Activated CD8-positive, alpha-beta memory T cell treated with anti-CD3 and anti-CD28 coated beads, Interleukin-2, amount 50 U/mL, for 24 hours (primary cell): ENCODE results near the gene VSX1.

Experiments used
- DNase-seq: peaks from one replicate; pipeline ENCODE4 v3.0.0-alpha.2; 2020; ENCODE audit errors: extremely low read depth

Gene VSX1

DNA sequence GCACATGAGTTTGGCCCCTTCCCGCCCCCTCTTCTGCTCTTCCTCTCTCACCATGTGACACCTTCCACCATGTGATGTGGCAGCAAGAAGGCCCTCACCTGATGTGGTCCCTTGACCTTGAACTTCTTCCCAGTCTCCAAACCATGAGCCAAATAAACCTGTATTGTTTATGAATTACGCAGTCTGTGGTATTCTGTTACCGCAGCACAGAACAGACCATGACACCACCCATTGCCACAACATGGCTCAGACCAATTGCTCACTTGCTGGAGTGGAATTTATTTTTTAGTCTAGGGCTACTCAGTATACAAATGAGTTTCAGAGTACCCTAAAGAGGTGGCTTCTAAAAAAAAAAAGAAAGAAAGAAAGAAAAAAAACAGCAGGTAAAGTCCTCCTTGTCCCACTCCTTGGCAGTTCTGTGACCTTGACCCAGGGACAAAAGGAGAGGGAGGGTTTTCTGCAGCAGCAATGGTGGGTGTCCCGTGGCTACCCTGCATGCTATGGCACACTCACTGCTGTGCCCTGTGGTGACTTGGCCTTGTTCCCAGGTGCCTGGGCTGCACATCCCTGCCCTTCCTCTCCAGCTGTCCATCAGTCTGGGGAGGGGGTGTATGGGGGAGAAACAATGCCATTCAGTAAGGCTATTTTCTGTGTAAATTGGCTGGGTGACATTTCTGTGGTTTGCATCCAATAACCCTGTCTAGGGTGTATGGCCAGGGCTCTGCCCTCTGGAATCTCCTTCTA is 5.4 kb upstream of the VSX1 start:
- no peak for DNase-seq

GRCh38 chr20:25085756-25086495 is 4.0 kb upstream of the VSX1 start:
- no peak for DNase-seq

GRCh38 chr20:25084626-25085187 is 2.8 kb upstream of the VSX1 start:
- DNase-seq: no peak

- DNase-seq: no peak
These were observed 2.1 kb upstream of the VSX1 start for GRCh38 chr20:25083773-25084625.

DNA sequence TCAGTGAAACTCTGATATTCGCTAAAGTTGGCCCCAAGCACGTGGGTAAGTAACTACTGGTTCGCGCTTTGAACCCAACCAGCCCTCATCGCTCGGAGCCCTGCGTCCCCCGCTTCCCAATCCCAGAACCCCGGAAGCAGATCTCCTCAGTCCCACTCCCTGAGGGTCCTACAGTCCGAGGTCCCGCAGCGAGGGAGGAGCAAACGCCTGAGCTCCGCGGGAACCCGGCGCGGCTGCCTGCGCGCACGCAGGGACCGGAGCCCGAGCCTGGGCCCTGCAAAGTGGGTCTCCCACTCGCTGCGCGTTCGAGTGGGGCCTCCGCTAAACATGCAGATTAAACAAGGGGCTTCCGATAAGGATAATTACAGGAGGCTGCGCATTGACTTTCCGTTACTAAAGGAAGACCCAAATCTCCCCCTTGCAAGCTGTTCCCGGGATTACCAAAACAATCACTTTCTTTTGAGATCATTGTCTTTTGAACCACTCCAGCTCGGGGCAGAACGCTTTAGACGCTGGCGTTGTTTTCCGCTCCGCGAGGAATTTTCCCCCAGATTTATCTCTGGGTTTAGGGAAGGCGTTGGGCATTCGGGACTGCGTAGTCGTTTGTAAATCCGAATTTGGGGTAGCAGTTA is 1.3 kb upstream of the VSX1 start:
- DNase-seq: no peak

- no peak for DNase-seq
These were observed 545 bp upstream of the VSX1 start for GRCh38 chr20:25082498-25082873.

DNA sequence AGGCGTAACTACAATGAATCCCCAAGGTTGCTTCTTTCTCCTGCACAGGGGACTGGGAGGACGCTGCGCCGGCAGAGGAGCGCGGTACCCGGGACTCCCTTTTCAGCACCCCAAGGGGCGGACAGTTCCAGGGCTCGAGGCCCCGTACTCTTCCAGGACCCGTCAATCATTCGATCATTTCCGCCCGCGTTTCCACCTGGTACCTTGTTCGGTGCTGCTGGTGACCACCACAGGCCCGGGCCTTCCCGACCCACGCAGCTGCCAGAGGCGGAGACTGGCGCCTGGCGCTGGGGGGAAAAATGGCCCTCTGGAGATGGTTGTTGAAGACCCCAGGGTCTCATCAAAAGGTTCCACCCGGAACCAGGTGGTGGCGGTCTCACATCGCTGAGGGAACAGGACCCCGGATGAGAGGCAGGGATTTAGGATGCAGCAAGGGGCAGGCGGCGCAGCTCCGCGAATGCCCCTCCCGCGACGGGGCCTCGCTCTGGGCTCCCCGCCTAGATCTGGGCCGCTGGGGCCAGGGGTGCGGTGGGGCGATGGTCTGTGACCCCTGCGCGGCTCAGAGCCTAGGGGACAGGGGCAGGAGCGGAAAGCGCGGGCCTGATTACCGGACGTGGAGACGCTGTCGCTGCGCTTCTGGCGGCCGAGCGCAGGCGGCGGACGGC is 744 bp downstream of the VSX1 start:
- no peak for DNase-seq

DNA sequence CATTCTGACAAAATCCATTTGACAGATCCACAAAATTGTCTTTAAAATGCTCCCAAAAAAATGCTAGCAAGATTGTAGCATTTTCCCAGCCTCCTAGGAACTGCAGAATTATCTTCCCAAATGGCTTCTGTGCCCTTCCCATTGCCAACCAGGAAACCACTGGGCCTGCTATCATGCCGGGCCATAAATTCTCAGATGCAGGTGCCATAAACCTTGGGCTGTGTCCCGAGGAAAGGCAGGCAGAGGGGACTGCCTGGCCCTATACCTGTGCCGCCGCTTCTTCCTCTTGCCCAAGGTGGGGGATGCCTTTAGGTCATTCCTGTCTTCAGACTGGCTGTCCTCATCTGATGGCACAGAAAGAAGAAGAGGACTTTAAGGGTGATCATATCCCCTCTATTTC is 2.8 kb downstream of the VSX1 start:
- DNase-seq: no peak

GRCh38 chr20:25078662-25079061 is 3.3 kb downstream of the VSX1 start:
- no peak for DNase-seq

GRCh38 chr20:25077610-25078169 is 4.3 kb downstream of the VSX1 start:
- DNase-seq: no peak

DNA sequence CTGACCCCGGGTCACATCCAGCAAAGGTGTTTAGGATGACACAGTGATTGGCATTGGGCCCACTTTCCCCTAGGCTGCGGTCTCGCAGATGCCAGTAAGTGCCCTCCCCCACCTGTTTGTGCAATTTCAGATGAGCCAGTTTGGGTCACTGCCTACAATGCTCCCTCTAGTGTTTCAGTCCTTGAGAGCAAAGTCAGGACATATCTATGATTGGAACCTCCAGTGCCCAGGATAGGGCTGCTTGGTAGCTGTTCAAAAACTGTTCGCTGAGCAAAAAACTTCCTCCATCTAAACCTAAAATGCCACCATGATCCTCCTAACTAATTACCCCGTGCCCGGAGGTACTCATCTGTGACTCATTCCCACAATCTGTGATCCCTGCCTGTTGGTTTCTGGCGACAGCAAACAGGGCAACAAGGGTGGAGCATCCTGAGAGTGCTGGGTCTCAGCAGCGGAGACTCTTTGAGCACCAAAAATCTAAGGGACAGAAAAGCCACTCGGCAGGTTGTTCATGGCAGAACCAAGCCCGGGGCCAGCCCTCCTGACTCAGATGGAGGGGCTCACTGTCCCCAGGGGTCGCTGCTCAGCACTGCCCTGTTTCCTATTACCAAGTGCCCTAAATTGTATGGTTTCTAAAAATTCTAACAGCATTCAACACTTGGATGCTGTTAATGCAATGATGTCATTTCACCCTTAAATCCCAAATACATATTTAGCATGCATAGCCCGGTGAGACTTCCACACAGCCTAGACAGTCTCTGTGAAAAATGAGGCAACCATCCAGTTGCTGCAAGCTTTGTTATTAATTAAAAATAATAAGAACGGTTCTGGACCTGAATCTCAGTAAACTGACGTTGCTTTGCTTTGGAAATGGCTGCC is 5.0 kb downstream of the VSX1 start:
- no peak for DNase-seq

- no peak for DNase-seq
These were observed 5.7 kb downstream of the VSX1 start for GRCh38 chr20:25076201-25076600.

- no peak for DNase-seq
These were observed 8.4 kb downstream of the VSX1 start for GRCh38 chr20:25073544-25073943.

DNA sequence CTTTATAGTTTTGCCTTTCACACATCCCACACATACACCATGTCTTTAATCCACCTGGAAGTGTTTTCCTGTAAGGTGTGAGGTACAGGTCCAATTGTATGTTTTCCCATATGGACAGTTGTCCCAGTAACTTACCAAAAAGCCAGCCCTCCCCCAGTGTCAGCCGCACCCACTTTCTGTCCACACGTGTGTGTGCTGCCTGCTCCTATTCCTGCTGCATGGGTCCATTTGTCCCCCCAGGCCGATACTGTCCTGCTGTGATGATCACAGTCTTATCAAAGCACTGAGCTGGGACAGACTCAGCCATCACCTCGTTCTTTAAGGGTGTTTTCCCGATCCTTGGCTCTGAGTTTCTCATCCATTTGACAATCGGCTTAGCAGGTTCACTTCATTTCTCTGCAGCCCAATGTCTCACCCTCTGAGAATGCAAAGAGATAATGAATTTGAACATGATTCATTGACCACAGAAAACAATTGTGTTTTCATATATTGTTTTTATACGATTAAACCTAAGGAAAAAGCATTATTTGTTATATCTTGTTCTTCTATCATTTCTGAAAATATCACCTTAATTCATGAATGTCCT is 9.6 kb downstream of the VSX1 start:
- no peak for DNase-seq

GRCh38 chr20:25071734-25072133 is 10.2 kb downstream of the VSX1 start:
- DNase-seq: no peak

GRCh38 chr20:25070821-25071473 is 11.0 kb downstream of the VSX1 start:
- no peak for DNase-seq

DNA sequence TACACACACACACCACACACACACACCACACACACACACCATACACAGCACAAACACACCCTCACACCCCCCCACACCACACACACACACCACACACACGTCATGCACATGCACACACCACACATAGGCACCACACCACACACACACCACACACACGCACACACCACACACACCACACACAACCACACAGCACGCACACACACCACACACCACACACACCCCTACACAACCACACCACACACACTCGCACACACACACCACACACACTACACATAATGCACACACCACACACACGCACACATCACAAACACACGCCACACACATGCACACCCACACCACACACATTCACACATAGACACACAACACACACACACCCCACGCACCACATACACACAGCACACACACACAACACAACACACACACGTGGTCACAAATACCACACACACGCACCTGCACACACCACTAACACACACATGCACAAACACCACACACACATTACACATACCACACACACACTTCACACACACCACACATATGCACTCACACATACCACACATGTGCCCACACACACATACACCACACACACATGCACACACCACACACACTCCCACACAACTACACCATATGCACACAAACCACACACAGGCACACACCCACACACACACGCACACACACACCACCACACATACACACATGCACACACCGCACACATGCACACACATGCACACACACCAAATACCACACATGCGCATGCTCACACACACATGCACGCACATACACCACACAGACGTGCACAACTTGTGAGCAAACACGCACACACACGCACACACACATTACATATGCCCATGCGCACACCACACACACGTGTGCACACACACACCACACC is 14.6 kb downstream of the VSX1 start:
- DNase-seq: no peak

- no peak for DNase-seq
These were observed 15.6 kb downstream of the VSX1 start for GRCh38 chr20:25066386-25066785.
